Measurements from ENCODE around the gene STXBP6. TPM values are rescaled to one million over a fixed set of nuclear protein-coding genes. Genes with fewer than 3 reads are reported as not detected.

Gene STXBP6
- total RNA-seq, 1 donor from 2014 or later, result not detected

DNA sequence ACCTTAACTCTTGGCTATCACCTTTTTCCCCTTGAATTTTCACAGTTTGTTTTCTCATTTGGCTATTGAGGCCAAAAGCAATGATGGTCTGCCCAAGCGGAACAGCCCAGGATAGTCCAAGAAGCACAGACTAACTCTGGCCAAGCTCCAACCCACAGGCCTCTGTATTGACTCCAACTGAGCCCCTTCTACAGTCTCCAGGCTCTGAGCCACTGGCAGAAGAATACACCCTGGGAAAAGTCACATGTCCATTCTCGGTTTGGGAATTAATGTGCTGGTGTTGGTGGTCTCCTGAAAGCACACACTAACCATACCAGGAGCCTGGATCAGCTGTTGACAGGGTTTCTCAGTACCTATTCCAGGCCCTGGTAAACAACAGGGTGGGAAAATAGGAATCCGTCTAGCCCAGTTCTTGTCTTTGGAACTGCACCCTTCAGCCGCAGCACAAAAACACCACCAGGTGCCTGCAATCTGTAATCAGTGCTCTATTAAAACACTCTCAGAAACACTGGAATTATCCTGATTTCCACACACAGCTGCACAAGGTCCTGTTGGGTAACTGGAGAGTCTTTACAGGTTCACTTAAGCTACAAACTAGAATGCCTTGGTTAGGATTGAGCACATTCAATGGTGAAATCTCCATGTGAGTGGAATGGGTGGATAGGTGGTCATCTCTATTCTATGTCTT lies 63.6 kb downstream of the STXBP6 start:
- no peaks in the 10 kb centered on the region for H3K9me3 Mint-ChIP-seq
- H3K27me3 Mint-ChIP-seq (ENCODE audit: low read depth), result no peaks in the 10 kb centered on the region
- no peaks in the 10 kb centered on the region for H3K4me1 Mint-ChIP-seq (ENCODE audit: low read depth)
- DNase-seq (ENCODE audit: low spot score), result no peak
- no peak overlapping the region for H3K4me3 Mint-ChIP-seq (ENCODE audit: low read depth)
- intact Hi-C loops (cut with micrococcal nuclease), result no loop called here
- H3K27ac Mint-ChIP-seq, result no peak overlapping the region
- no peaks in the 10 kb centered on the region for H3K36me3 Mint-ChIP-seq (ENCODE audit: low read depth)

DNA sequence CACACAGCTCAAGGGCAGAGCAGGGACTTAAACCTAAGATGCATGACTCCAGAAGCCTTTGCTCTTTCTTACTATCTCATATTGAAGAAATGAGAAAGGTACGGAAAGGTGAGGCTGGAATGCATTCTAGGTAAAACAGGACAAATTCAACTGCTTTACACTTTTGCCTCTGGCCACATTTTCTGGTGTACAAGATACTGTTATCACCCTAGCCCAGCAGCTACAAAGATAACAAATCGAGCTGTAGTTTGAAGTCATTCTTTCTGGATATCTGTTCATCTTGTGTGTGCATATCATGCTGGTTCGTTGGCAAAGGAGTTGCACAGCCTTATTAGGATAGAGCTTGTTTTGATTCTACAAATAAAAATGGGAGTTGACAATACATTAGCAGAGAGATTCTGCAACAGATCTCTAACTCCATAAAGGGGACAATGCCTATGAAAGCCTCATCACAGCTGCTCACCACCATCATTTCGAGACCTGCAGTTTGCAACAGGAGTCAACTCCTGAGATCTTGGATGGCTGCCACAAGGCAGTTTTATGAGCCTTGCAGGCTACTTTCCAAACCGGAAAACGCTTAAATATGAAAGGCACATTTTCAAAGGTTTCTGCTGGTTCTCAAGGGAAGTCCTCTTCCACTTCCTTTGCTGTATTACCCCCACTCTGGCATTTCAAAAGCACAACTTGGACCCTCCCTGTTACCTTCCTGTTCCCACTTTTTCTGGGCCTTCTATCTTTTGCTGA lies 64.9 kb downstream of the STXBP6 start:
- no peaks in the 10 kb centered on the region for H3K4me1 Mint-ChIP-seq (ENCODE audit: low read depth)
- no peak overlapping the region for H3K4me3 Mint-ChIP-seq (ENCODE audit: low read depth)
- H3K27me3 Mint-ChIP-seq (ENCODE audit: low read depth), result no peaks in the 10 kb centered on the region
- intact Hi-C loops (cut with micrococcal nuclease), result no loop called here
- H3K27ac Mint-ChIP-seq, result no peak overlapping the region
- no peaks in the 10 kb centered on the region for H3K9me3 Mint-ChIP-seq
- H3K36me3 Mint-ChIP-seq (ENCODE audit: low read depth), result no peaks in the 10 kb centered on the region
- no peak for DNase-seq (ENCODE audit: low spot score)

DNA sequence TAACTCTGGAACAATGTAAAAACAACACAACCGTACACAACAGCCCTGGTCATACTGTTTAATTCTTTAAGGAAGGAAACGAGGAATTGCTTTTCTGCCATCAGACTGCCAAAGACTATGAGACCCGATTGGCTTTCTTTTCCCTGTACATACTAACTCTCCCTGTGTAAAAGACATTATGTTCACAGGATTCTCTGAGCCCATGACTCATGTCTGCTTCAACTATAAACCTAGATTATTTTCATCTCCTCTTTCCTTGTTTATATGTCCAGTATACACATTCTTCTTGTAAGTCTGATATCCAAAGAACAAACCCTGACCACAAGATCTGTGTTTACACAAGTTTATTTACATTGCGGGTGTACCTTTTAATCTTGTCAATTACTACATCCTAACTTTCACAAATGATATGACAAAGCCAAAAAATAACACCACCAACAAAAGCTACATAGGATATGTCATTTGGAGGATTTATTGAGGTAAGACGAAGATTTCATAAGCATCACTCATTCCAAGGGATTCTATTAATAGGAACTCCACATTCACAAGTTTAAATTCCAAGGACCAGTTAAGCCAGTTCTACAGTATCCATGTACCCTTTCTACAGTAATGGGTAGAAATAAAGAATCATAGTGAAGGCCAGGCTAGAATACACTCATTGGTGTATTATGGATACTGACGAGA lies 67.3 kb downstream of the STXBP6 start:
- Mint-ChIP-seq H3K4me1 (ENCODE audit: low read depth) (no peaks in the 10 kb centered on the region), H3K36me3 (ENCODE audit: low read depth) (no peaks in the 10 kb centered on the region)
- intact Hi-C loops (cut with micrococcal nuclease), result no loop called here

DNA sequence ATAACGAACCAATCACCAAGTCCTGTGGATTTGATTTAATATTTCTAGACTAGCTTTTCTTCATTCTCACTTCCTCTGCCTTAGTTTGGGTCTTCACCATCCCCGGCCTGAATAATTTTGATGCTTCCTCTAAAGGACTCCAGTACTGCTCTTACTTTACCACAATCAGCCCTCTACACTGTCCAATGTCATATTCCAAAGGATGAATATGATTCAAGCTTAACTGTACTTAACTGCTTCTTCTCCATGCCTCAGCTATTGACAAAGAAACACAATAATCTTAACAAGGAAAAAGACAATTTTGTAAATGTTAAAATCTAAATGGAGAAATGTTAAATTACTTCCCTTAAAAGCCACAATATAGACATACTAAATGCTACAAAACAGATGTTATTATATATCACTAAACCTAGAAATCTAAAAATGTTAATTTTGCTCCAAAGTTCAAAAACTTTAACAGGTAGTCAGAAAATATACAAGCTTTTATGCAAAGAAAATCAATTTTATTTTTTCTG lies 70.2 kb downstream of the STXBP6 start:
- no peaks in the 10 kb centered on the region for H3K36me3 Mint-ChIP-seq (ENCODE audit: low read depth)
- no peaks in the 10 kb centered on the region for H3K4me1 Mint-ChIP-seq (ENCODE audit: low read depth)
- no peak for DNase-seq (ENCODE audit: low spot score)
- no peak overlapping the region for H3K4me3 Mint-ChIP-seq (ENCODE audit: low read depth)
- intact Hi-C loops (cut with micrococcal nuclease), result no loop called here
- no peak overlapping the region for H3K27ac Mint-ChIP-seq
- no peaks in the 10 kb centered on the region for H3K9me3 Mint-ChIP-seq
- peaks cover 4% of the 10 kb centered on the region for H3K27me3 Mint-ChIP-seq (ENCODE audit: low read depth)

More for the DNA sequence above, 67.3 kb downstream of the STXBP6 start:
- Mint-ChIP-seq H3K9me3 (no peaks in the 10 kb centered on the region), H3K27ac (no peak overlapping the region), H3K4me3 (ENCODE audit: low read depth) (no peak overlapping the region), H3K27me3 (ENCODE audit: low read depth) (peaks cover 2% of the 10 kb centered on the region)
- DNase-seq (ENCODE audit: low spot score), result no peak

GRCh38 chr14:24978862-24979724 lies 70.9 kb downstream of the STXBP6 start:
- no peak for DNase-seq (ENCODE audit: low spot score)
- Mint-ChIP-seq H3K36me3 (ENCODE audit: low read depth) (no peaks in the 10 kb centered on the region), H3K9me3 (no peaks in the 10 kb centered on the region), H3K4me3 (ENCODE audit: low read depth) (no peak overlapping the region), H3K27me3 (ENCODE audit: low read depth) (peaks cover 4% of the 10 kb centered on the region), H3K4me1 (ENCODE audit: low read depth) (no peaks in the 10 kb centered on the region), H3K27ac (no peak overlapping the region)
- intact Hi-C loops (cut with micrococcal nuclease), result no loop called here

DNA sequence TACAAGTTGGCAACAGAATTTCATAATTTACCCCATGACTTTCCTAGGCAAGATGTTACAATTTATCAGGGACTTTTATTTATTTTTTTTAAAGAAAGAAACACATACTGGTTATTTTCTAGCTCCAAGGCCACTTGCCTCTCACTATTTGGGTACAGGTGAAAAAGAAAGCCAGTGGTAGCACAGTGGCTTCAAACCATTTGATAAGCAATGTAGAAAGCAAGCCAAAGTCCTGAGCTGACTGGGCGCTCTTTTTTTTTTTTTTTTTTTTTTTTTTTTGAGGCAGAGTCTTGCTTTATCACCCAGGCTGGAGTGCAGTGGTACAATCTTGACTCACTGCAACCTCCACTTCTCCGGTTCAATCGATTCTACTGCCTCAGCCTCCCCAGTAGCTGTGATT lies 73.3 kb downstream of the STXBP6 start:
- H3K9me3 Mint-ChIP-seq, result no peaks in the 10 kb centered on the region

GRCh38 chr14:24975393-24975792 lies 74.6 kb downstream of the STXBP6 start:
- intact Hi-C loops (cut with micrococcal nuclease), result no loop called here

More for the DNA sequence above, 73.3 kb downstream of the STXBP6 start:
- peaks cover 7% of the 10 kb centered on the region for H3K27me3 Mint-ChIP-seq (ENCODE audit: low read depth)
- H3K36me3 Mint-ChIP-seq (ENCODE audit: low read depth), result no peaks in the 10 kb centered on the region
- no peak overlapping the region for H3K4me3 Mint-ChIP-seq (ENCODE audit: low read depth)
- H3K27ac Mint-ChIP-seq, result no peak overlapping the region
- no peaks in the 10 kb centered on the region for H3K4me1 Mint-ChIP-seq (ENCODE audit: low read depth)
- DNase-seq (ENCODE audit: low spot score), result no peak
- intact Hi-C loops (cut with micrococcal nuclease), result no loop called here

GRCh38 chr14:24974591-24975374 lies 75.2 kb downstream of the STXBP6 start:
- intact Hi-C loops (cut with micrococcal nuclease), result no loop called here
- H3K27me3 Mint-ChIP-seq (ENCODE audit: low read depth), result peaks cover 7% of the 10 kb centered on the region
- no peak for DNase-seq (ENCODE audit: low spot score)
- no peak overlapping the region for H3K4me3 Mint-ChIP-seq (ENCODE audit: low read depth)
- H3K27ac Mint-ChIP-seq, result no peak overlapping the region
- H3K4me1 Mint-ChIP-seq (ENCODE audit: low read depth), result no peaks in the 10 kb centered on the region
- no peaks in the 10 kb centered on the region for H3K9me3 Mint-ChIP-seq
- H3K36me3 Mint-ChIP-seq (ENCODE audit: low read depth), result no peaks in the 10 kb centered on the region

More at GRCh38 chr14:24975393-24975792, 74.6 kb downstream of the STXBP6 start:
- no peaks in the 10 kb centered on the region for H3K4me1 Mint-ChIP-seq (ENCODE audit: low read depth)
- H3K36me3 Mint-ChIP-seq (ENCODE audit: low read depth), result no peaks in the 10 kb centered on the region
- H3K27me3 Mint-ChIP-seq (ENCODE audit: low read depth), result peaks cover 7% of the 10 kb centered on the region
- no peak overlapping the region for H3K4me3 Mint-ChIP-seq (ENCODE audit: low read depth)
- DNase-seq (ENCODE audit: low spot score), result no peak
- H3K27ac Mint-ChIP-seq, result no peak overlapping the region
- no peaks in the 10 kb centered on the region for H3K9me3 Mint-ChIP-seq

- H3K27ac Mint-ChIP-seq, result no peak overlapping the region
- H3K4me1 Mint-ChIP-seq (ENCODE audit: low read depth), result no peaks in the 10 kb centered on the region
- H3K36me3 Mint-ChIP-seq (ENCODE audit: low read depth), result no peaks in the 10 kb centered on the region
- peaks cover 5% of the 10 kb centered on the region for H3K27me3 Mint-ChIP-seq (ENCODE audit: low read depth)
- intact Hi-C loops (cut with micrococcal nuclease), result no loop called here
- H3K4me3 Mint-ChIP-seq (ENCODE audit: low read depth), result no peak overlapping the region
- H3K9me3 Mint-ChIP-seq, result no peaks in the 10 kb centered on the region
- DNase-seq (ENCODE audit: low spot score), result no peak
Measured at GRCh38 chr14:24972844-24973243, 77.1 kb downstream of the STXBP6 start.

DNA sequence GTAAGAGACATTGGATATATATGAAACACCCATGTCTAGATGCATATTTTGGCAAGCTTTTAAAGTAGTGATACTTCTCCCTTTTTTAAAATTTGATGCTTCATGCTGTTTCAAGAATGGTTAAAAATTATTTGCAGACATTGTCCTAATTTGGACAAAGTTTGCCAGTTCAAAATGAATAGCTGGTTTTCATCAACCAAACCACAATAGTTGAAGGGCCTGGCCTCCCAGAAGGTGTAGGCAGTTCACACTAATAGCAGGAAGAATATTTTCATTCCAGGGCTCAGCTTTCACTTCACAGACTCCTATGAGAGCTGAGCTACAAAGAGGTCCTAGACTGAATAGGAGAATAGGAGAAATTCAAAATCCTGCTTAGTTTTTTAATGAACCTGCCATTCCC lies 78.7 kb downstream of the STXBP6 start:
- no peaks in the 10 kb centered on the region for H3K9me3 Mint-ChIP-seq
- H3K36me3 Mint-ChIP-seq (ENCODE audit: low read depth), result no peaks in the 10 kb centered on the region
- no peak overlapping the region for H3K27ac Mint-ChIP-seq
- no peaks in the 10 kb centered on the region for H3K4me1 Mint-ChIP-seq (ENCODE audit: low read depth)
- intact Hi-C loops (cut with micrococcal nuclease), result no loop called here
- no peak for DNase-seq (ENCODE audit: low spot score)
- no peak overlapping the region for H3K4me3 Mint-ChIP-seq (ENCODE audit: low read depth)
- peaks cover 3% of the 10 kb centered on the region for H3K27me3 Mint-ChIP-seq (ENCODE audit: low read depth)

DNA sequence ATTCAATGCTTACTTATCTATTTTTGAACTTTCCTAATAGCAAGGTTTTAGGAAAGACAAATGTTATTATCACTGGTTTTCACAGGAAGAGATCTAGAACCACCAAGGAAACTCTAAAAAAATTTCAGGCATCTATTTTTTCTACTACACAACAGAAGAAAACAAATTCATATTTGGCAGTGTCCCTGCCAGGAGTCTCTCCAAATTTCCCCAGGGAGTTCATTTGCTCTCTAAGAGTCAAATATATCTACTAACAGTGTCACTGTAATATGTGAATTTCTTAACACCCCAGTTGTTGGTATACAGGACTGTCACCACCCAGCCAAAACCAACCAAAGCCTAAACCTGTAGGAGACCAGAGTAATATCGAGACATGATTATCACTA lies 83.4 kb downstream of the STXBP6 start:
- no peak overlapping the region for H3K4me3 Mint-ChIP-seq (ENCODE audit: low read depth)
- H3K36me3 Mint-ChIP-seq (ENCODE audit: low read depth), result no peaks in the 10 kb centered on the region
- H3K4me1 Mint-ChIP-seq (ENCODE audit: low read depth), result no peaks in the 10 kb centered on the region
- intact Hi-C loops (cut with micrococcal nuclease), result no loop called here
- no peaks in the 10 kb centered on the region for H3K9me3 Mint-ChIP-seq
- no peaks in the 10 kb centered on the region for H3K27me3 Mint-ChIP-seq (ENCODE audit: low read depth)
- no peak for DNase-seq (ENCODE audit: low spot score)
- no peak overlapping the region for H3K27ac Mint-ChIP-seq
